RWPE1 (cell line): ENCODE data around the gene POLR1A.

Source experiments
- CTCF ChIA-PET: fragments of 350-600 bp; sonication (Branson Sonifier 250); formaldehyde crosslinking; extraction: SDS; loops from one replicate; lab custom pipeline; 2021; lab: Yijun Ruan, JAX
- POLR2A ChIA-PET: fragments of 400-600 bp; formaldehyde crosslinking; extraction: SDS; loops from one replicate; lab custom pipeline; 2020; ENCODE audit warnings: antibody characterized with exemption; ENCODE audit not compliant: low non-redundant PET; lab: Yijun Ruan, JAX
- DNase-seq: peaks from one replicate; pipeline ENCODE4 v3.0.0; 2012; ENCODE audit warnings: low spot score
- H3K27ac ChIP-seq: fragments of 450-650 bp; 2 replicates; pipeline ENCODE4 v1.5.1; 2017
- TF ChIP-seq, protein P1 (sequence below): fragments of 450-650 bp; conservative IDR thresholded peaks from 2 replicates; pipeline ENCODE4 v1.5.1; 2017; ENCODE audit warnings: low read depth, mild to moderate bottlenecking

Gene POLR1A

GRCh38 chr2:85984788-85985187 lies 120.9 kb downstream of the POLR1A start:
- CTCF ChIA-PET: interaction anchor here (0.5 to 0.6 kb wide), 2 partner anchors 103 to 870 kb away, joined by 3 read pairs; no protein-coding TSS in a partner anchor

GRCh38 chr2:85983766-85984165 lies 121.9 kb downstream of the POLR1A start:
- ChIA-PET CTCF (no interaction called here), POLR2A (no interaction called here)
- TF ChIP-seq, protein P1, sequence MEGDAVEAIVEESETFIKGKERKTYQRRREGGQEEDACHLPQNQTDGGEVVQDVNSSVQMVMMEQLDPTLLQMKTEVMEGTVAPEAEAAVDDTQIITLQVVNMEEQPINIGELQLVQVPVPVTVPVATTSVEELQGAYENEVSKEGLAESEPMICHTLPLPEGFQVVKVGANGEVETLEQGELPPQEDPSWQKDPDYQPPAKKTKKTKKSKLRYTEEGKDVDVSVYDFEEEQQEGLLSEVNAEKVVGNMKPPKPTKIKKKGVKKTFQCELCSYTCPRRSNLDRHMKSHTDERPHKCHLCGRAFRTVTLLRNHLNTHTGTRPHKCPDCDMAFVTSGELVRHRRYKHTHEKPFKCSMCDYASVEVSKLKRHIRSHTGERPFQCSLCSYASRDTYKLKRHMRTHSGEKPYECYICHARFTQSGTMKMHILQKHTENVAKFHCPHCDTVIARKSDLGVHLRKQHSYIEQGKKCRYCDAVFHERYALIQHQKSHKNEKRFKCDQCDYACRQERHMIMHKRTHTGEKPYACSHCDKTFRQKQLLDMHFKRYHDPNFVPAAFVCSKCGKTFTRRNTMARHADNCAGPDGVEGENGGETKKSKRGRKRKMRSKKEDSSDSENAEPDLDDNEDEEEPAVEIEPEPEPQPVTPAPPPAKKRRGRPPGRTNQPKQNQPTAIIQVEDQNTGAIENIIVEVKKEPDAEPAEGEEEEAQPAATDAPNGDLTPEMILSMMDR: no peak
- H3K27ac ChIP-seq: no peak overlapping the region
- DNase-seq: no peak

More at GRCh38 chr2:85984788-85985187, 120.9 kb downstream of the POLR1A start:
- no peak for DNase-seq
- POLR2A ChIA-PET: no interaction called here
- no peak overlapping the region for H3K27ac ChIP-seq
- TF ChIP-seq, protein P1: no peak

GRCh38 chr2:85981579-85982247 lies 124.0 kb downstream of the POLR1A start:
- no peak for DNase-seq
- TF ChIP-seq, protein P1: no peak
- POLR2A ChIA-PET: no interaction called here
- H3K27ac ChIP-seq: no peak overlapping the region
- CTCF ChIA-PET: interaction anchor here (0.8 kb wide), 1 partner anchor 9 kb away, joined by 4 read pairs; no protein-coding TSS in a partner anchor

DNA sequence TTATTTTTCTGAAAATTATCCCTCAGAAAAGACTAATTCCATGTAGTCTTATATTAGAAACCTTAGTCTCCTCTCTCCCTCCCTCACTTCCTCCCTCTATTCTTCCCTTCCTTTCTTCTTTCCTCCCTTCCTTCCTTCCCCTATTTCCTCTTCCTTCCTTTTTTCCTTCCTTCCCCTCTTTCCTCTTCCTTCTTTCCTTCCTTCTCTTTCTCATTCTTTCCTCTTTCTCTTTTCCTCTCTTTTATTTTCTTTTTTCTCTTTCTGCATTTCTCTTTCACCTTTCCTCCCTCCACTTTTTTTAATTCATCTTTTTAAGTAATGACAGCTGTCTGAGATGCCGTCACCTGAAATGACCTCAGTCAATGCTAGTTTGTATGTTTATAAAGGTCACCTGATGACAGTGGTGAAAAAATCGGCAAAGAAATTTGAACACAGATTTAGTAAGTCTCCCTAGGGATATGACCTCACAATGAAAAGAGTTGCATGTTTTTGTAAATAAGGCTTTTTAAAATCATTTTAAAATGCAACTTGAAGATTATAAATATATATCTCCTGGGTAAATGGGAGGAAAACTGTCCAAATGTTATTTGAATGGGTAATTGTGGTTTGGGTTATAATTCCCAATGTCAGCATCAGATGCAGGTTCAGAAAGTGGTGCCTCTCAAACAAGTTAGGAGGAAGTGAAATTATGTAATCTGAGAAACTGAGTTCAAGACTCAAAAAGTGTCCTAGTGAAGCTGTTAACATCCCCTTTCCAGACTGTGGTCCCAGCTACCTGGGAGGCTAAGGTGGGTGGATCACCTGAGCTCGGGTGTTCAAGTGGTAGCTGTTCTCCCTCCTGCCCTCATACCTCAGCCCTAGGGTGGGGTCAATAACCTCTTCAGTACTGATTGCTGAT lies 126.6 kb downstream of the POLR1A start:
- no peak overlapping the region for H3K27ac ChIP-seq
- TF ChIP-seq, protein P1: no peak
- ChIA-PET CTCF (interaction anchor here (0.6 to 0.7 kb wide), 2 partner anchors 59 to 101 kb away, joined by 4 to 6 read pairs; no protein-coding TSS in a partner anchor), POLR2A (no interaction called here)
- no peak for DNase-seq

DNA sequence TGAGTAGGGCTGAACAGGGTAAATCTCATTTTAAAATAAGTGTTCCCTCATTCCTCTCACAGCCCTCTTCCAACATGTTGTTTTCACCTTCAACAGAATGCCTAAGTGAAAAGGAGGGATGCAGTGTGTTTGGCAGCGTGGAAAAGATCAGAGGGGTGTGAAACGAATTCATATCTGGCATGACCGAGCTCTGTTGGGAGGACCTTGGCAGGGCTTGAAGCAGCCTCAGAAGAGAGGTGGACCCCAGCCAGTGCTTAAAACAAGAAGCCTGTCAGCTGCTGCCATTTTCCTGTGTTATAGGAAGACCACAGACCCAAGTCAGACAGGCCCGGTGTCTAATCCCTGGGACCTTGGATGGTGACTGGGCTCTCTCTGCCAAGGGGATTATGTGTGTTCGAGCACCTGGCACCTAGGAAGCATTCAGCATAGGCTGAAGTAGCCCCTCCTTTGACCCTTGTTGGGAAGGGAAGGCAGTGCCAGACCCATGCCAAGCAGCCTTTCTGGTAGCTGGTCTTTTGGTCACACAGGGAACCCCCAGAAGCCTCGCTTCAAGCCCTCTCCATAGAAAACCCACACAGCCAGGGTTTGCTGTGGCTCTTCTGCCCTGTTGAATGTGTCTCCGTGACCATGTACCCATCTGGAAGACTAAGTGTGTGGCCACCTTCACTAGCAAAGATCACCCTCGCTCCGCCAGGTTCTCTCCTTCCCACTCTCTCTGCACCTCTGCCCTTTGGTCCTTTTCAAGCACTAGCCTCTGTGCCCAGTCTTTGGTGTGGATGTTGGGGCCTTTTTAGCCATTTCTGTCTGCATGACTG lies 129.4 kb downstream of the POLR1A start:
- ChIA-PET POLR2A (no interaction called here), CTCF (no interaction called here)
- no peak for DNase-seq
- TF ChIP-seq, protein P1: no peak
- H3K27ac ChIP-seq: no peak overlapping the region

GRCh38 chr2:85975581-85975980 lies 130.1 kb downstream of the POLR1A start:
- no peak for DNase-seq
- POLR2A ChIA-PET: no interaction called here
- TF ChIP-seq, protein P1: no peak
- CTCF ChIA-PET: no interaction called here
- H3K27ac ChIP-seq: no peak overlapping the region
